Epithelial cell of proximal tubule (primary cell): ENCODE results near the gene FCHSD2. TPM values are rescaled to one million over a fixed set of nuclear protein-coding genes. Genes with fewer than 3 reads are reported as not detected.

Source experiments
- DNase-seq: peaks from one replicate; pipeline ENCODE4 v3.0.0-alpha.2; 2011; ENCODE audit warnings: low read depth
- H3K4me3 ChIP-seq: 2 replicates; pipeline ENCODE4 v1.5.1; 2011; ENCODE audit warnings: low read depth, mild to moderate bottlenecking, low read length
- CTCF ChIP-seq: conservative IDR thresholded peaks from 2 replicates; pipeline ENCODE4 v1.5.1; 2012; ENCODE audit warnings: low read depth, mild to moderate bottlenecking, low read length
- total RNA-seq: library from RNA; depleted of rRNA; stranded (reverse); fragments of >200 nt; gene quantifications from 2 replicates; pipeline ENCODE4 v1.2.3, GENCODE V29; 2015

The FCHSD2 gene
- total RNA-seq, 1 donor from 2014 or later: 8.8 TPM

- DNase-seq: no peak
- TF ChIP-seq CTCF: no peak
- no peak overlapping the region for H3K4me3 ChIP-seq
Measured at GRCh38 chr11:73164803-73165540, 22.9 kb upstream of the FCHSD2 start.

- no peak overlapping the region for H3K4me3 ChIP-seq
- TF ChIP-seq CTCF: no peak
- no peak for DNase-seq
Measured at GRCh38 chr11:73163638-73164174, 21.6 kb upstream of the FCHSD2 start.

GRCh38 chr11:73162196-73162740 is 20.1 kb upstream of the FCHSD2 start:
- DNase-seq: no peak
- H3K4me3 ChIP-seq: no peak overlapping the region
- no peak for TF ChIP-seq CTCF

GRCh38 chr11:73160005-73160760 is 18.1 kb upstream of the FCHSD2 start:
- no peak overlapping the region for H3K4me3 ChIP-seq
- no peak for TF ChIP-seq CTCF
- no peak for DNase-seq

GRCh38 chr11:73159297-73159696 is 17.2 kb upstream of the FCHSD2 start:
- TF ChIP-seq CTCF: no peak
- no peak overlapping the region for H3K4me3 ChIP-seq
- no peak for DNase-seq

GRCh38 chr11:73158356-73159051 is 16.4 kb upstream of the FCHSD2 start:
- TF ChIP-seq CTCF: no peak
- no peak overlapping the region for H3K4me3 ChIP-seq
- DNase-seq: no peak
